Activated T-helper 17 cell treated with anti-CD3 and anti-CD28 coated beads, Interleukin-2, amount 50 U/mL, for 72 hours (primary cell): ENCODE data around the gene SLC25A22. TPM values are rescaled to one million over a fixed set of nuclear protein-coding genes. Genes with fewer than 3 reads are reported as not detected.

Experiments
- ATAC-seq: fragments of 150-1000 bp; cut with Tn5 transposase; replicated peaks from 2 replicates; pipeline ENCODE4 v1.10.0; 2021; ENCODE audit warnings: mild to moderate bottlenecking, moderate library complexity
- H3K27ac Mint-ChIP-seq: one replicate; pipeline ENCODE4 v1.8.0; 2022; ENCODE audit warnings: mixed read lengths
- H3K27me3 Mint-ChIP-seq: one replicate; pipeline ENCODE4 v1.8.0; 2022; ENCODE audit warnings: mixed read lengths
- H3K36me3 Mint-ChIP-seq: one replicate; pipeline ENCODE4 v1.8.0; 2022; ENCODE audit warnings: low read depth, mild to moderate bottlenecking, mixed read lengths
- H3K4me1 Mint-ChIP-seq: one replicate; pipeline ENCODE4 v1.8.0; 2022; ENCODE audit warnings: mixed read lengths
- H3K4me3 Mint-ChIP-seq: one replicate; pipeline ENCODE4 v1.8.0; 2022; ENCODE audit warnings: mild to moderate bottlenecking, mixed read lengths
- H3K9me3 Mint-ChIP-seq: one replicate; pipeline ENCODE4 v1.8.0; 2022; ENCODE audit warnings: mixed read lengths
- total RNA-seq, 2 donors: library from RNA; stranded (reverse); gene quantifications; one replicate each; pipeline ENCODE4 v1.2.3, GENCODE V29; 2022

The SLC25A22 gene
- total RNA-seq = 10 to 100 TPM; 27.9 to 62.2 TPM

GRCh38 chr11:798093-798713 lies at the start of gene SLC25A22:
Gene SLC25A22 (minus strand): TSS chr11:798281. CDS start chr11:795006, 3,275 bp downstream.
- Mint-ChIP-seq H3K36me3 (peaks cover 13% of the 10 kb centered on the region), H3K27me3 (no peaks in the 10 kb centered on the region)

GRCh38 chr11:847876-848275 lies 49.8 kb upstream of the SLC25A22 start:
- Mint-ChIP-seq H3K4me3 (no peak overlapping the region), H3K9me3 (no peaks in the 10 kb centered on the region), H3K27me3 (no peaks in the 10 kb centered on the region), H3K27ac (no peak overlapping the region), H3K4me1 (no peaks in the 10 kb centered on the region), H3K36me3 (no peaks in the 10 kb centered on the region)
- no peak for ATAC-seq

More at GRCh38 chr11:798093-798713, at the start of gene SLC25A22:
- Mint-ChIP-seq H3K9me3 (no peaks in the 10 kb centered on the region), H3K4me1 (peaks cover 4% of the 10 kb centered on the region), H3K4me3 (peak within 1 kb of the TSS; percentile 85), H3K27ac (peak within 1 kb of the TSS; percentile 75)
- ATAC-seq = peak; percentile 68

GRCh38 chr11:846496-847098 lies 48.5 kb upstream of the SLC25A22 start:
- Mint-ChIP-seq H3K4me3 (no peak overlapping the region), H3K4me1 (no peaks in the 10 kb centered on the region), H3K27ac (no peak overlapping the region), H3K27me3 (no peaks in the 10 kb centered on the region), H3K36me3 (no peaks in the 10 kb centered on the region), H3K9me3 (no peaks in the 10 kb centered on the region)
- ATAC-seq = no peak

GRCh38 chr11:845872-846495 lies 47.9 kb upstream of the SLC25A22 start:
- no peak for ATAC-seq
- Mint-ChIP-seq H3K9me3 (no peaks in the 10 kb centered on the region), H3K27ac (no peak overlapping the region)

GRCh38 chr11:844693-845644 lies 46.9 kb upstream of the SLC25A22 start:
- H3K27ac Mint-ChIP-seq = no peak overlapping the region
- H3K4me1 Mint-ChIP-seq = peaks cover 7% of the 10 kb centered on the region
- peaks cover 13% of the 10 kb centered on the region for H3K36me3 Mint-ChIP-seq
- no peaks in the 10 kb centered on the region for H3K27me3 Mint-ChIP-seq
- no peak overlapping the region for H3K4me3 Mint-ChIP-seq
- no peaks in the 10 kb centered on the region for H3K9me3 Mint-ChIP-seq
- no peak for ATAC-seq

More at GRCh38 chr11:845872-846495, 47.9 kb upstream of the SLC25A22 start:
- H3K27me3 Mint-ChIP-seq = no peaks in the 10 kb centered on the region
- peaks cover 2% of the 10 kb centered on the region for H3K4me1 Mint-ChIP-seq
- H3K4me3 Mint-ChIP-seq = no peak overlapping the region
- H3K36me3 Mint-ChIP-seq = peaks cover 3% of the 10 kb centered on the region

GRCh38 chr11:843818-844692 lies 46.0 kb upstream of the SLC25A22 start:
- peak overlapping the region; percentile 58 for H3K4me3 Mint-ChIP-seq
- no peaks in the 10 kb centered on the region for H3K27me3 Mint-ChIP-seq
- peaks cover 7% of the 10 kb centered on the region for H3K4me1 Mint-ChIP-seq
- no peak overlapping the region for H3K27ac Mint-ChIP-seq
- ATAC-seq = no peak
- H3K9me3 Mint-ChIP-seq = no peaks in the 10 kb centered on the region
- peaks cover 18% of the 10 kb centered on the region for H3K36me3 Mint-ChIP-seq

GRCh38 chr11:843086-843734 lies 45.1 kb upstream of the SLC25A22 start:
- Mint-ChIP-seq H3K27ac (no peak overlapping the region), H3K27me3 (no peaks in the 10 kb centered on the region), H3K36me3 (peaks cover 18% of the 10 kb centered on the region), H3K9me3 (no peaks in the 10 kb centered on the region), H3K4me1 (peaks cover 7% of the 10 kb centered on the region), H3K4me3 (peak overlapping the region; percentile 73)
- no peak for ATAC-seq

GRCh38 chr11:842370-843002 lies 44.4 kb upstream of the SLC25A22 start, which contains the start of the genes POLR2L and TSPAN4:
Gene POLR2L (minus strand): TSS chr11:842529. CDS start chr11:842508, 21 bp downstream.
Gene TSPAN4 (plus strand): TSS chr11:842852. CDS start chr11:850305, 7,453 bp downstream.
- Mint-ChIP-seq H3K27ac (peak within 1 kb of the TSS; percentile 82), H3K4me1 (peaks cover 7% of the 10 kb centered on the region), H3K9me3 (no peaks in the 10 kb centered on the region), H3K4me3 (peak within 1 kb of the TSS; percentile 73), H3K36me3 (peaks cover 18% of the 10 kb centered on the region), H3K27me3 (no peaks in the 10 kb centered on the region)
- ATAC-seq = peak; percentile 86

GRCh38 chr11:841981-842369 lies 43.9 kb upstream of the SLC25A22 start:
- Mint-ChIP-seq H3K36me3 (peaks cover 18% of the 10 kb centered on the region), H3K27me3 (no peaks in the 10 kb centered on the region), H3K9me3 (no peaks in the 10 kb centered on the region), H3K4me3 (peak overlapping the region; percentile 73), H3K27ac (peak overlapping the region; percentile 82), H3K4me1 (peaks cover 7% of the 10 kb centered on the region)
- peak; percentile 56 for ATAC-seq

- no peaks in the 10 kb centered on the region for H3K27me3 Mint-ChIP-seq
- no peak for ATAC-seq
- H3K36me3 Mint-ChIP-seq = peaks cover 18% of the 10 kb centered on the region
- H3K4me1 Mint-ChIP-seq = peaks cover 7% of the 10 kb centered on the region
- peak overlapping the region; percentile 73 for H3K4me3 Mint-ChIP-seq
- no peaks in the 10 kb centered on the region for H3K9me3 Mint-ChIP-seq
- peak overlapping the region; percentile 68 for H3K27ac Mint-ChIP-seq
Measured at GRCh38 chr11:839875-840617, 42.0 kb upstream of the SLC25A22 start.

- H3K4me1 Mint-ChIP-seq = peaks cover 7% of the 10 kb centered on the region
- H3K36me3 Mint-ChIP-seq = peaks cover 18% of the 10 kb centered on the region
- no peaks in the 10 kb centered on the region for H3K9me3 Mint-ChIP-seq
- H3K27me3 Mint-ChIP-seq = no peaks in the 10 kb centered on the region
- no peak for ATAC-seq
- no peak overlapping the region for H3K27ac Mint-ChIP-seq
- no peak overlapping the region for H3K4me3 Mint-ChIP-seq
Measured at GRCh38 chr11:839280-839623, 41.2 kb upstream of the SLC25A22 start.
